ENCODE results near the gene PHF19.

The PHF19 gene

GRCh38 chr9:120854596-120855327 lies 22.2 kb downstream of the PHF19 start:
- H3K27ac ChIP-seq = no peak overlapping the region
- TF ChIP-seq ZFX (IDR thresholded peaks at IDR 0.05) = no peak
- TF ChIP-seq CTCF (conservative IDR thresholded peaks at IDR 0.05) = no peak

- no peak overlapping the region for H3K27ac ChIP-seq
- TF ChIP-seq ZFX (IDR thresholded peaks at IDR 0.05) (no peak), CTCF (conservative IDR thresholded peaks at IDR 0.05) (no peak)
These were observed 23.8 kb downstream of the PHF19 start for GRCh38 chr9:120853198-120853597.

GRCh38 chr9:120852240-120853010 lies 24.6 kb downstream of the PHF19 start:
- H3K27ac ChIP-seq = no peak overlapping the region
- no peak for TF ChIP-seq CTCF (conservative IDR thresholded peaks at IDR 0.05)
- no peak for TF ChIP-seq ZFX (IDR thresholded peaks at IDR 0.05)

GRCh38 chr9:120851449-120851848 lies 25.5 kb downstream of the PHF19 start:
- no peak for TF ChIP-seq CTCF (conservative IDR thresholded peaks at IDR 0.05)
- no peak for TF ChIP-seq ZFX (IDR thresholded peaks at IDR 0.05)

DNA sequence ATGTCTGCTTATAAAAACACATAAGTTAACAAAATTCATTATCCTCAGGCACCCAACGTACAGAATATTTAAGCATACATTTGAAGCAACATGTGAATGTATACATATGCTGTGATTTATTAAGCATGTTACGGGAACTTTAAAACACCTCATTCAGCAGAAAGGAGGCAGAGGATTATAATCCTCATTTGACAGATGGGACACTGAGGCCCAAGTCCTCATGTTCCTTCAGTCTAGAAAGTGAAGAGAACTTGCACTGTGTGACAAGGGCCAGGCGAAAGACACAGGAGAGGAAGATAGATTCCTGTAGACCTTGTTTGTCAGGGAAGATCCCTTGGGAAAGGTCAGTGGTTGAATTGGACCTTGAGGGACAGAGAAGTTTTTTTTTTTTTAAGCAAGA lies 26.7 kb downstream of the PHF19 start:
- H3K27ac ChIP-seq = no peak overlapping the region
- TF ChIP-seq CTCF (conservative IDR thresholded peaks at IDR 0.05) = no peak
- TF ChIP-seq ZFX (IDR thresholded peaks at IDR 0.05) = no peak

More at GRCh38 chr9:120851449-120851848, 25.5 kb downstream of the PHF19 start:
- H3K27ac ChIP-seq = no peak overlapping the region

DNA sequence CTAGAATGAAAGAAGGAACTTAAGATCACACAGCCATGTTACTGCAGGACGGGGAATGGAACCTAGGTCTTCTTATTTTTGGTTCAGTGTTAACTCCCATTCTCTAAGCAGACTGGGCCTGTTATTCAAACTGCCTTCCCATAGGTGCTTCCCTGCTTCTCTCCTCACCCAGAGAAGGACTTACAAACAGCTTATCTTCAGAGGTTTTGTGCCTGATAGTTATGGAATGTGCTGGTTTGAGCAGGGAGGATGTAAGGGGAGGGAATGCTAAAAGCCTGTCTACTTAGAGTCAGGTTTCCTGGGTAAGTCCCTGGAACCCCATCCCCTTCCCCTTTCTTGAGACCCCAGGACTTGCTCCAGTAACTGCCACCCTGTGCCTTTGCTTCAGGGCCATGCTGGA lies 30.1 kb downstream of the PHF19 start:
- TF ChIP-seq CTCF (conservative IDR thresholded peaks at IDR 0.05) = no peak
- no peak for TF ChIP-seq ZFX (IDR thresholded peaks at IDR 0.05)
- no peak overlapping the region for H3K27ac ChIP-seq

DNA sequence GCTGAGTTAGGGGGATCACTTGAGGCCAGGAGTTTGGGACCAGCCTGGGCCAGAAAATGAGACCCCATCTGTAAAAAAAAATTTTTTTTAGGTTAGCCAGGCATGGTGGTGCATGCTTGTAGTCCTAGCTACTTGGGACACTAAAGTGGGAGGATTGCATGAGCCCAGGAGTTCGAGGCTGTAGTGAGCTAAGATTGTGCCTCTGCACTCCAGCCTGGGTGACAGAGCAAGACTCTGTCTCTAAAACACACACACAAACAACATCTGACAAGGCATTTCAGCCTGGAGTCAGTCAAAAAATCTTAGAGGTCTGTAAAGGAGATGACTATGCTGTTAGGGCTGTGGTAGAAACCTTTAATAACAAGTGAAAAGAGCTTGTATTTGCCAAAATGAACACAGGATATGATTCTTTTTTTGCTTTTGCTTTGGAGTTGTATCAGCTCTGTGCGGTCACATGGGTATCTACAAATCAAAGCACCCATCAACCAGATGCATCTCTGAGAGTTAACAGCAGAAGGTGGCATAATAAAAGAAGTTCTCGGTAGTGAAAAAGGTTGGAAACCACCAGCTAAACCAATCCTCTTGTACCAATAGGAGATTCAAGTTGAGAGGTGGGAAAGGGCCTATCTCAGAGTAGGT lies 30.6 kb downstream of the PHF19 start:
- TF ChIP-seq CTCF (conservative IDR thresholded peaks at IDR 0.05) = no peak
- no peak for TF ChIP-seq ZFX (IDR thresholded peaks at IDR 0.05)
- no peak overlapping the region for H3K27ac ChIP-seq
